Measurements from ENCODE around the gene AKT2.

GRCh38 chr19:40332669-40333068 is 47.5 kb upstream of the AKT2 start:
- TF ChIP-seq CTCF (IDR thresholded peaks at IDR 0.05; ENCODE audit: insufficient read depth, low read depth, low read length) (no peak), EZH2 (IDR thresholded peaks at IDR 0.05; ENCODE audit: insufficient read depth, low read length) (no peak)
